Measurements from ENCODE around the gene HOXB3. TPM values are rescaled to one million over a fixed set of nuclear protein-coding genes. Genes with fewer than 3 reads are reported as not detected.

Gene HOXB3
- total RNA-seq, 2 experiments from 2014 or later: 10.8 to 12.1 TPM

DNA sequence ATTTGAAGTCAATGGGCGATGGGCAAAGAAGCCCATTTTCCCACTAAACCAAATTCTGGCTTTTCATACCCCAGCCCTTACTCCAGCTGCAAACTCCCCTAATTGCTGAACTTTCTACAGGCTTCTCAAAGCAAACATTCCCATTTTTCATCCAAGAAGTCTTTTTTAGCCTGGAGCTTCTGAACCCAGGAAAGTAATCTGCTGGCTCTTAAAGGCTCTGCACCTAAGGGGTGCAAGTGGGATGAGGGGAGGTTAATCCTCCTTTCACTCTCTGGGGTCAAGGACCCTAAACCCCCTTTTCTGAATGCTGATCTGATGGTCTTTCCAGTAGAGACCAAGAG is 18.4 kb upstream of the HOXB3 start:
- H3K27me3 Mint-ChIP-seq: peaks cover 77% of the 10 kb centered on the region
- ChIA-PET CTCF (interaction anchor here (0.7 to 2.1 kb wide), 3 partner anchors 15 to 583 kb away, joined by 4 to 8 read pairs (median 5); partner anchors contain the start of gene HOXB5), POLR2A (interaction anchor here (1.3 to 1.7 kb wide), 4 partner anchors 10 to 28 kb away, joined by 3 to 4 read pairs (median 4); partner anchors contain the start of gene HOXB5)
- DNase-seq: no peak
- H3K27ac Mint-ChIP-seq: no peak overlapping the region
- peaks cover 36% of the 10 kb centered on the region for H3K4me1 Mint-ChIP-seq
- H3K9me3 Mint-ChIP-seq: no peaks in the 10 kb centered on the region
- peaks cover 8% of the 10 kb centered on the region for H3K36me3 Mint-ChIP-seq (ENCODE audit: low read depth)
- H3K4me3 Mint-ChIP-seq: no peak overlapping the region

DNA sequence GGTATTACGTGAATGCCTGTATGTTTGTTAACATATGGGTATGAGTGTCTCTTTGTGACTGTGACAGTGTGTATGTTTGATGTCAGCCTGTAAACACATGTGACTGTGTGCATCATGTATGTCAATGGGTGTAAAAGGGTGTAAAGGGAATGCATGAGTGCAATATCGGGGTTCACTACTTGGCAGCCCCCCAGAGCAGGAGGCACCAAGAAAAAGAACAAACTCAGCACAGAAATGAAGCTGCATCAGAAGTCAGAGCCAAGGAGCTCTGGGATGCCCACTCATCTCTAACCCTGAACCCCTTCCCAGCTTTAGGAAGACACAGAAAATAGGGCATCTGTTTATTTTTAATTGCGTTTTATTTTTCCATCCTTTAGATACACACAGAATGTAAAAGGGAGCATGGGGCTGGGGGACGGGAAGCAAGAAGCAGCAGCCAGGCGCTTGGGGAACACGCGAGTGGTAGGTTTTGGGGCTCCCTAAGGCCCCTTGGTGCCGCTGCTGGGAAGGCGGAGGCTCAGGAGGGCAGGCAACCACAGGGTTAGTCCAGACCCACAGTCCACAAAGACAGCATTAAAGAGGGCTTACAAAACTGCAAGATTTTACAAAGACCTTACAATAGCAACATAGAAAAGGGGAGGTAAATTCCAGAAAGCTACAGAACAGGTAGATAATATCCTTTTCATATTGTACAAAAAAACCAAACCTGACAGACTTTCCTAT is 17.0 kb upstream of the HOXB3 start:
- Mint-ChIP-seq H3K36me3 (ENCODE audit: low read depth) (peaks cover 5% of the 10 kb centered on the region), H3K9me3 (no peaks in the 10 kb centered on the region), H3K27me3 (peaks cover 80% of the 10 kb centered on the region), H3K27ac (no peak overlapping the region), H3K4me1 (peaks cover 39% of the 10 kb centered on the region), H3K4me3 (no peak overlapping the region)
- no peak for DNase-seq
- ChIA-PET CTCF (interaction anchor here (0.6 to 2.1 kb wide), 4 partner anchors 10 to 271 kb away, joined by 3 to 8 read pairs (median 4); partner anchors contain the start of gene HOXB5), POLR2A (interaction anchor here (1.3 kb wide), 1 partner anchor 9 kb away, joined by 5 read pairs; no protein-coding TSS in a partner anchor)

DNA sequence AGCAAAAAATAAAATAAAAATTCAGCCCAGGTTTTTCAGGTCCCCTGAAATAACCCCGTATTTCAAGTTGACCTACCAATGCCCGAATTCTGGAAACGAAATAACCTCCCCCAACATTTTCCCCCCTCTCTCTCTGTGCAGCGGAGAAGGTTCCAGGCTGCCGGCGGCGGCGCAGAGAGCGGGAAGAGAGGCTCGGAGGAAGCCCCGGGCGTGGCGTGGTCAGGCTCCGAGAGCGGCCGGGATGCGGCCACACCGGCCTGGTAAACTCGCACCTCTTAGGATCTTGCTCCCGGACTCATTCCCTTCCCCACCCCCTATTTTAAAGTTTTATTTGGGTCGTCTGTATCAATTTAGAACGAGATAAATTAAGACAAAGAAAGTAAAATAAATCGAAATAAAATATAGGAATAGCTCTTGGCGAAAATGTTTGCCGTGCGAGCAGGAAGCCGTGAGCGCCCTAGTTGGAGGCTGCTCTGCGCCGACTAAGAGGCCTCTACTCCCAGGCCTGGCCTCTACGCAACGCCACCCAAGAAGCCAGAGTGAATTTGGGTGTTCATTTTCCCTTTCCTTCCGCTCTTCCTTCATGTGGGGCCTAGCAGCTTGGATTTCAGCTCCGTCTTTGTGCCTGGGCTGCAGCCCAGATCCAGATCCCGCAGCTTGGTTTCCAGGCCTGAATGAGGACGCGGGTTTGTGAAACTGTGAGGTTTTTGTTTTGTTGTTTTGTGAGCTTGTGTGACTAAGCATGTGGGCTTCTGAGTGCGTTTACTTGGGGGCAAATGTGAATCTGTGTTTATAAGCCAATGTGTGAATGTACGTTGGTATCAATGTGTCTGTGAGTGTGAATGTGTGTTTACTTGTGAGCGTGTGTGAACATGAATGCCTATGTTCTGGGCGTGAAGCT is 16.2 kb upstream of the HOXB3 start:
- H3K27ac Mint-ChIP-seq: no peak overlapping the region
- peaks cover 40% of the 10 kb centered on the region for H3K4me1 Mint-ChIP-seq
- no peak for DNase-seq
- ChIA-PET POLR2A (interaction anchor here (1.3 kb wide), 1 partner anchor 10 kb away, joined by 5 read pairs; no protein-coding TSS in a partner anchor), CTCF (interaction anchor here (1.0 to 2.1 kb wide), 3 partner anchors 13 to 270 kb away, joined by 3 to 8 read pairs (median 5); partner anchors contain the start of gene HOXB5)
- peaks cover 5% of the 10 kb centered on the region for H3K36me3 Mint-ChIP-seq (ENCODE audit: low read depth)
- H3K9me3 Mint-ChIP-seq: no peaks in the 10 kb centered on the region
- H3K27me3 Mint-ChIP-seq: peaks cover 82% of the 10 kb centered on the region
- no peak overlapping the region for H3K4me3 Mint-ChIP-seq

DNA sequence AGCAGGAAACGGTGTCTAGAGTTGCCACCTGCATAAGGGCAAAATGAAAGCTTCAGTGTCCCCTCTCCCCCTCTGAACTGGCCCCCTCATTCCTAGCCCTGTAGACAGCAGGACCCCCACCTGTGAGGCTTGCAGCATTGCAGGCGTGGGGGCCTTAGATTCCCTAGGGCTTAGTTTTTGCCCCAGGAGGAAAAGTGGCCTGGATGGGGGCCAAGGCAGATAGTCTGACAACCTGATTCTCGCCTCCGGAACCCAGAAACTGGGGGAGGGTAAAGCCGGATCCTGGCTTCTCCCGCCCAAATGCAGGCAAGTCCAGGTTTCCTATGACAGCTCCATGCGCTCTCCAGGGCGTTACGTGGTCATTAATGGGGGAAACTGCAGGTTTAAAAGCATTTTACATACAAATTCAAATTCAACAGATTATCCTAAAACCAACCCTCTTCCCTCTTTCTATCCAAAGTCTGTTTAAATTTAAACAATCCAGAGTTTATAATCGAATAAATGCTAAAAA is 15.4 kb upstream of the HOXB3 start:
- H3K9me3 Mint-ChIP-seq: no peaks in the 10 kb centered on the region
- no peak overlapping the region for H3K4me3 Mint-ChIP-seq
- CTCF ChIA-PET: interaction anchor here (0.6 kb wide), 1 partner anchor 474 kb away, joined by 3 read pairs; no protein-coding TSS in a partner anchor
- POLR2A ChIA-PET: no interaction called here
- DNase-seq: no peak
- H3K4me1 Mint-ChIP-seq: peaks cover 34% of the 10 kb centered on the region
- peaks cover 2% of the 10 kb centered on the region for H3K36me3 Mint-ChIP-seq (ENCODE audit: low read depth)
- no peak overlapping the region for H3K27ac Mint-ChIP-seq
- peaks cover 85% of the 10 kb centered on the region for H3K27me3 Mint-ChIP-seq

DNA sequence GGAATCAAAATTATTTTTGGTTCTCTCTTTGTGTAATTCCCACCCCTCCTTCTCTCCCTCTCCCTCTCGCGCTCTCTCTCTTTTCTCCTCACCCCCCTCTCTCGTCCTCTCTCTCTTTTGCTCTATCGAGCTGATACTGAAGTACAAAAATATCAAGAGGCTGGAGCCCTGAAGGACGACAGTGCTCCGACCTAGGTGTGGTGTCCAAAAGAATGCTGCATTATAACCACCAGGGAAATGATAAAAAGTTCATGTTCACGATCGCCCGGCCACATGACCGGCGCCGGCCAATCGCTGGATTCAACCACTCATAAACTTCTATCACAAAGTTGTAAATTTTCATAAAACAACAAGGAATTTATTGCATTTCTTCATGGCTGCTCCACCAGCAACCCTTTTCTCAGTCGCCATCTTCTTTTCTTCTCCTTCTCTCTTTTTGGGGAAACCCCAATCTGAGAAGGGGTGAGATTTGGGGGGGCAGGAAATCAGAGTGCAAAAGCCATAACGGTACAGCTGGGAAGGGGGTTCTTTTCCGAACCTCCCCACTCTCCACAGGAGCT is 14.8 kb upstream of the HOXB3 start, which contains the start of gene HOXB6:
TSS of gene HOXB6 (minus strand) at position 217 of the 560 bp plus-strand sequence. CDS start 6,836 bp downstream, outside the sequence.
- Mint-ChIP-seq H3K27me3 (peaks cover 91% of the 10 kb centered on the region), H3K27ac (no peak within 1 kb of the TSS), H3K4me1 (peaks cover 33% of the 10 kb centered on the region), H3K4me3 (no peak within 1 kb of the TSS), H3K36me3 (ENCODE audit: low read depth) (peaks cover 2% of the 10 kb centered on the region), H3K9me3 (no peaks in the 10 kb centered on the region)
- CTCF ChIA-PET: interaction anchor here (0.6 to 0.7 kb wide), 2 partner anchors 153 to 473 kb away, joined by 3 to 4 read pairs; no protein-coding TSS in a partner anchor
- no peak for DNase-seq
- POLR2A ChIA-PET: no interaction called here

DNA sequence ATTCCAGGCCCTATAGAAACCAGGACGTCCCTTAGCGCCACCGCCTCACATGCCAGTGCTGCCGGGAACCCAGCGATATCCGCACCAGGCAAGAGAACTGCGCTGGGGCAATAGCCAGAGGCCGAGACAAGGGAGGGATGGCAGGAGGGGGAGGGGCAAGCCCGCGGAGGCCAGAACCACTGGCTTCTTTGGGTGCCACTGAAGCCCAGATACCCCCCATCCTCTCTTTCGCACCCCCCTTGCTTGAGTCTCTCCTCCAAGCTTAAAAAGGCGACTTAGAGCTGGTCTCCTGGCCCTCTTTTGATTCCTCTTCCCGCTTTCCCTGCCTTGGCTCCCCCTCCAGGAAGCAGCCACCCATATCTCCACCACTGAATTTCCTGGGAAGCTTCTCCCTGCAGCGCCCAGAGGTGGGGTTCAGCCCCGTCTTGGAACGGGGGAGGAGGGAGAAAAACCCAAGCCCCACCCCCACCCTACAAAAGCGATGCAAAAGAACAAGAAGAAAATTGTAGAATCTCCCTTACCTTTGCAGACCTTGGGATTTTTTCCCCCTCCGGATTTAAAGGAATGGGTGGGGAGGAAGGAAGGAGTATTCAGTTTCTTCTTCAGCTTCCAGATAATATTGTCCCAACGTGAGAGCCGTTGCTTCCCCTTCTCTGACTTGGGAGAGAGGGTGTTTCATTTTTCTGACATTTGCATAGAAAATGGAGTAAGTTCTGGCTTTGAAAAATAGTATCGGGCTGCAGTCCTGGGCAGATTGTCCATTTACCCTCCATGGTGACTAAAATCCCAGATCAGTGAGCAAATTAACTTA is 14.1 kb upstream of the HOXB3 start:
- Mint-ChIP-seq H3K36me3 (ENCODE audit: low read depth) (peaks cover 2% of the 10 kb centered on the region), H3K9me3 (no peaks in the 10 kb centered on the region), H3K27me3 (peaks cover 92% of the 10 kb centered on the region), H3K4me1 (peaks cover 31% of the 10 kb centered on the region), H3K4me3 (no peak overlapping the region), H3K27ac (no peak overlapping the region)
- CTCF ChIA-PET: interaction anchor here (0.7 kb wide), 1 partner anchor 152 kb away, joined by 4 read pairs; no protein-coding TSS in a partner anchor
- DNase-seq: no peak
- POLR2A ChIA-PET: interaction anchor here (0.6 kb wide), 1 partner anchor 11 kb away, joined by 3 read pairs; the partner anchor contains the start of gene HOXB8

DNA sequence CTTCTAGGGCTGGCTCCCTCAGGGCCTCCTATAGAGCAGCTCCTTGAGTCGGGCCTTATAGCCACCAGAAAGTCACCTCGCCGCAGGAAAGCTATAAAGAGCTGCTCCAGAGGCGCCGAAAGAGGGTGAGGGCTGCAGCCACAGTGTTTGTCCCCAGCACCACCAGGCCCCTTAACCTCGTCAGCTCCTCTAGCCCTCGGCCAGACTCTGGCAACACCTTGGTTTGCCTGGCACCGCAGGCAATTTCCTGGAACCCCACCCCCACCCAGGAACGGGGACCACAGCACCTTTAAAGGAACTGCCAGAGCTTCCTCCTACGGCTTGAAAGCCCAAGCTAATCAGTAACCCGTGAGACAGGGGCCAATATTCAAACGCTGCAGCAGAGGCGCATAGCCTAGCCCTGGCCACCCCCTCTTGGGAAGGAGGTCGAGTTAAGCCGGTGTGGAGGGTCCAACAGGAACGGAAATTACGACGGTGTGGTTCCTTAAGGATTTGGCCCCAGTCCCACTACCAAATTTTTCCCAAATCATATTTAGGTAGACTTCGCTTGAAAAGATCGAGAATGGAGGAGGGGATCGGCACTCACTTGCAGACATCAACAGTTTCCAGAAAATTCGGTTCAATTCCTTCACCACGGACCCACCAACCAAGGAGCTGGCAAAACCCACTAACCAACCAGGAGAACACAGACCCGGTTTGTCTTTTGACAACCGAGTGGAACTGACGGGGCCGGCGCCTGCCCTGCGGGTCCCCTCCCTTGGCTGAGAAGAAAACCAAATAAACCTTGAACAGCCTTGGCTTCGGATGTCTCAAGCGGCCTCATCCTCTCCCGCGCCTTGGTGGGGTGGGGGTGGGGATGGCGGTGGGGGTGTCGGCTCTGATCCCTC is 11.7 kb upstream of the HOXB3 start:
- H3K4me3 Mint-ChIP-seq: no peak overlapping the region
- peaks cover 51% of the 10 kb centered on the region for H3K4me1 Mint-ChIP-seq
- DNase-seq: no peak
- H3K27ac Mint-ChIP-seq: no peak overlapping the region
- no peaks in the 10 kb centered on the region for H3K36me3 Mint-ChIP-seq (ENCODE audit: low read depth)
- peaks cover 96% of the 10 kb centered on the region for H3K27me3 Mint-ChIP-seq
- no peaks in the 10 kb centered on the region for H3K9me3 Mint-ChIP-seq
- ChIA-PET CTCF (interaction anchor here (0.6 to 1.8 kb wide), 13 partner anchors 9 to 522 kb away, joined by 3 to 8 read pairs (median 4); partner anchors contain the start of gene HOXB7), POLR2A (interaction anchor here (0.8 to 2.1 kb wide), 4 partner anchors 8 to 14 kb away, joined by 3 to 7 read pairs (median 4); partner anchors contain the start of gene HOXB5)

DNA sequence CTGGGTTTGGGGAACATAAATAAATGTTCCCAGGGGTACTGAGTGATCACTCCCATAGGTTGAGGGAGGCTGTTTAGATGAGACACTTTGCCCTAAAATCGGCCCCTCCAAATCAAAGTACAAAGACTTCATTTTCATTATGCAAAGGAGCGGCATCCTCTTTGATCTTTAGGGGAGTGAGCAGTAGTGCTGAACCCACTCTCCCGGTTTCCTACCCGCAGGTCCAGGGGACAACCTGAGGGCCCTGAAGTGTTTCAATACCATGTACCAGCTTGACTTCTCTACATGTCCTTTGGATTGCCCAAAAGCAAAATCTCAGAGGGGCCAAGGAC is 11.1 kb upstream of the HOXB3 start:
- Mint-ChIP-seq H3K4me3 (no peak overlapping the region), H3K4me1 (peaks cover 57% of the 10 kb centered on the region), H3K36me3 (ENCODE audit: low read depth) (no peaks in the 10 kb centered on the region), H3K27me3 (peaks cover 96% of the 10 kb centered on the region), H3K9me3 (no peaks in the 10 kb centered on the region), H3K27ac (no peak overlapping the region)
- POLR2A ChIA-PET: interaction anchor here (1.0 to 2.1 kb wide), 3 partner anchors 8 to 13 kb away, joined by 3 to 7 read pairs (median 5); partner anchors contain the start of gene HOXB5
- CTCF ChIA-PET: interaction anchor here (0.6 to 1.8 kb wide), 11 partner anchors 9 to 321 kb away, joined by 3 to 8 read pairs (median 4); partner anchors contain the start of gene HOXB7
- DNase-seq: no peak

DNA sequence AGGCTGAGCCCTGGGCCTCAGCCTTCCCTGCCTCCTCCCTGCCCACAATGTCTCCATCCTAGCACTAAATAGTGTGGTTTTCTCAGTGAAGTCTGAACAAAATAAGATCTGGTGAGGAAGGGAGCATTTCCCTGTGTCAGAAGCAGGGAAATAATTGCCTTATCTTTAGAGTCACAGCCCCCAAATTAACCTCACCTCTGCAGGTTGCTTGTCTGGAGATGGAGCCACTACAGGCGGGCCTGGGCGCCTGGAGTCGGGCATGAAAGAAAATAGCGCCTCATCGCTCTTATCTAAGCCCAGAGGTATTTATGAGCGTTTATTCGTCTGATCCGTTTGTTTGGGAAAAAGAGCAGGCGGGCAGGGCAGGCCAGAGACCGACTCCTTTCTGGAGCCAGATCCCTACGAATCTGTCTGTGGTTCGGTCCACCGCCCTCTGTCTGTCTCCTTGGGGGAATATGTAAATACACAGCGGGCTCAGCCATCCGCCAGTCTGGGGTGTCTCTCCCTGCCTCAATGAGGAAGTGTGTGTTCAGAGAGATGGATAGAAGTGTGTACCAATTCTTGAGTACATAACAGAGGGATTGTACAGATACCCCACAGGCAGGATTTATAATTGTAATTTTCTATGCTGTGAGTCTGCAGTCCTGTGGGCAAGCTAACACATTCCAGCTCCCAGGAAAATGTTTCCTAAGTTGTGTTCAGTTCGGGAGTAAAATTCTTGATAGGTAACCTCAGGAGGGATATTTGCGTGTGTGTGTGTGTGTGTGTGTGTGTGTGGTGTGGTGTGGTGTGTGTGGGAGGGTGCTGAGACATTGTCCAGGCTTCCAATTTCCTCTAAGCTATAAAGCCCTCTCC is 10.4 kb upstream of the HOXB3 start:
- peaks cover 60% of the 10 kb centered on the region for H3K4me1 Mint-ChIP-seq
- no peak overlapping the region for H3K4me3 Mint-ChIP-seq
- no peak for DNase-seq
- H3K27ac Mint-ChIP-seq: no peak overlapping the region
- no peaks in the 10 kb centered on the region for H3K9me3 Mint-ChIP-seq
- no peaks in the 10 kb centered on the region for H3K36me3 Mint-ChIP-seq (ENCODE audit: low read depth)
- ChIA-PET CTCF (interaction anchor here (0.9 to 1.8 kb wide), 9 partner anchors 10 to 292 kb away, joined by 3 to 8 read pairs (median 5); partner anchors contain the start of gene HOXB7), POLR2A (interaction anchor here (0.6 to 2.1 kb wide), 4 partner anchors 8 to 121 kb away, joined by 3 to 7 read pairs (median 4); partner anchors contain the start of gene HOXB5)
- peaks cover 97% of the 10 kb centered on the region for H3K27me3 Mint-ChIP-seq

DNA sequence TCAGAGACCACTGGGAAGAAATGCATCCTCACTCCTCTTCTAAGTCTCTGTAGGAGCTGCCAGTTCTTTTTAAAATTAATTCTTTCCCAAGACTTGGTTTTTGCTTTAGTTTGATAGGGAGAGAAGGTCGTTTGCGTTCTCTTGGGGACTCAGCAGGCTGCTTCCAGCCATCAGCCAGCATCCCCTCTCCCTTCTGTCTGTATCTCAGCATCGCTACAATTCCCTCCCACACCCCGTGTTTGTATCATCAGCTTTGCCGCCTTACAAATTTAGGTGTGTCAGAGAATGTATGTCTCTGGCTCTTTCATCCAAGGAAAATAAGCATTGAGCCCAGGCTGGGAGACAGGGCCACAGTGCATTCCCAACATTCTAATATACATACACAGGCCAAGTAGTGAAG is 9.3 kb upstream of the HOXB3 start:
- POLR2A ChIA-PET: no interaction called here
- Mint-ChIP-seq H3K27ac (no peak overlapping the region), H3K4me3 (no peak overlapping the region), H3K36me3 (ENCODE audit: low read depth) (no peaks in the 10 kb centered on the region), H3K9me3 (no peaks in the 10 kb centered on the region), H3K4me1 (peaks cover 58% of the 10 kb centered on the region), H3K27me3 (peaks cover 94% of the 10 kb centered on the region)
- CTCF ChIA-PET: interaction anchor here (1.4 to 1.5 kb wide), 2 partner anchors 13 to 19 kb away, joined by 4 read pairs; no protein-coding TSS in a partner anchor
- no peak for DNase-seq
